ENCODE data around the gene COX7A2. TPM values are rescaled to one million over a fixed set of nuclear protein-coding genes. Genes with fewer than 3 reads are reported as not detected.
A peak's percentile ranks its signal among the peaks of the same experiment; 100 is the strongest.

The COX7A2 gene
- total RNA-seq, result 49.3 TPM

DNA sequence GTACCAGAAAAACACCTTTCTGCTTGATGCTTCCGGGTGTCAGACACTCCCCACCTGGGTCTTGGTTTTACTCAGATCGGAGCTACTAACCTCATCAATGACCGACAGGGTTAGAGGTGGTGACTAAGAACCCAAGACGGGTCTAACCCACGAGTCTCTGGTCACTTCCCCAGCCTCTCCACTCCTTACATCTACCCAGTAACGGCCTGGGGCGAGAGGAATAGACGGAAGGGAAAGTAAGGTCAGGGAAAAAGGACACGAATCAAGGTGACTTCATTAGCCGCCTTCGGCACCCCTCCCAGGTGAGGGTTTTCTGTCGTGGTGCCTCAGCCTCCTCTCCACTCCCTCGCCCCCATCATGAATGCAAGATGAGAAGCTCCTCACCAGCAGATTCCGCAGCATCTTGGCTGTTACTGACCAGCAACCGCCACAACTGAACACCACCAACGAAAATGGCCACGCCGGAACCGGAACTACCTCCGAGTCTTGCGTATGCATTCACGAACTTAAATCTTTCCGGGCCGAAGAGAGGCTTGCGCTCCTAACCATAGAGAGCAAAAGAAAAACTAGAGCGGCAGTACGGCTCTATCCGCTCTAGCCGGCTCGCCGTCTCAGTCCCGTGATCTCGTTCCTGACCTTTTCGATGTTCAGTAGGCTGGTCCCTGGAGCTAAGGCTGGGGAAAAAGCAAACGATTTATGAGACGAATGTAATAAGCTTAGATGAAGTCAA, at the start of gene COX7A2:
TSS of gene COX7A2 (minus strand) at position 469 of the 730 bp plus-strand sequence. CDS start at position 402, 67 bp downstream.
- peak; percentile 73 to 97 (median 93) for DNase-seq (ENCODE audit: low read depth in 2 of 3, low spot score in 2 of 3)

DNA sequence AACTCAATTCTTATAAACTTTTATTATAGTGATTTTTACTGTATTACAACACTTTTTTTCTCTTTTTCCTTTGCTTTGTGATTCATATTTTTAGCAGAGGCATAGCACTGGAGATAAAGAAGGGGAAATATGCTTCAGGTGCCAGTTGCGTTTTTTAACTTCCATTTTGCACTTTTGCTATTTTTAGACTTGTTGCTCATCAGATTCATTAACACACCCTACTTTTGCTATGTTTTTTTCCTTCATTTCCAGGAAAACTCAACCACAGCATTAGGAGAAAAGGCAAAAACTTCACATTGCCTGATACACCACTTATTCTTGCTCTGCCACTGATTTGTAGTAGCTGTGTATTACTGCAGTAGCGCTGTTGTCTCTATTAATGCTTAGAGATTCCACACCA, 49.0 kb upstream of the COX7A2 start:
- DNase-seq (ENCODE audit: low read depth in 2 of 3, low spot score in 2 of 3), result no peak

DNA sequence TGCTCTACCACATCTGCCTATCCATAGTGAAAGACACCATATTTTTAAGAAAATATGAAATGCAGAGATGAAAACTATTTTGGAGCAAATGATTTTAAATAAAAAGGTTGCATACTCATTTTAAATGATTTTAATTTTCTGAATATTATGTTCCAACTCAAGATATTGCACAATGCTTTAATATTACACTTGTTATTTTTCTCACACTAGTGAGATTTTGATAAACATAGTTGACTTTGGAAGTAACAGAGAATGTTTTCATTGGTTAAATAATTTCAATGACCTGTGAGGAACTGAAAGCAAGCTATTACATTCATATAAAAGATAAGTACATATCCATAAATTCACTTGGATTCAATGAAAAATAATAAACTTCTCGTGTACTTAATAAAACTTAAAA, 48.1 kb upstream of the COX7A2 start:
- no peak for DNase-seq (ENCODE audit: low read depth in 2 of 3, low spot score in 2 of 3)

DNA sequence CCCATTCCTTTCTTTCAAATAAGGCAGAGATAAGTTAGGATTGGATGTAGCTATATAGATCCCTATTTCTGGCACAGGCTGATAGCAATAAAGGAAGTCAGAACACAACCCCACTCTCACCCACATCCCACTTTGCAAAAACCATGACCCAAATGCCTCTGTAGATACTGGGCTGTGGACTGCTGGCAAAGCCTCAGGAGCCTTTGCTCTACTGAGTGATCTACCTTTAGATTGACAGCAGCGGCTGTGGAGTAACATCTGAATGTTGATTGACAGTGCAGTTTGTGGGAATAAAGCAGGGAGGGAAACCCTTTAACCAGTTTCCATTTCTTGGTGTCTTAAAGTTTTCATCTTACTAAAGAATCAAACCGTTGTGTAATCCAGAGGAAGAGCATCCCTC, 47.7 kb upstream of the COX7A2 start:
- no peak for DNase-seq (ENCODE audit: low read depth in 2 of 3, low spot score in 2 of 3)

DNA sequence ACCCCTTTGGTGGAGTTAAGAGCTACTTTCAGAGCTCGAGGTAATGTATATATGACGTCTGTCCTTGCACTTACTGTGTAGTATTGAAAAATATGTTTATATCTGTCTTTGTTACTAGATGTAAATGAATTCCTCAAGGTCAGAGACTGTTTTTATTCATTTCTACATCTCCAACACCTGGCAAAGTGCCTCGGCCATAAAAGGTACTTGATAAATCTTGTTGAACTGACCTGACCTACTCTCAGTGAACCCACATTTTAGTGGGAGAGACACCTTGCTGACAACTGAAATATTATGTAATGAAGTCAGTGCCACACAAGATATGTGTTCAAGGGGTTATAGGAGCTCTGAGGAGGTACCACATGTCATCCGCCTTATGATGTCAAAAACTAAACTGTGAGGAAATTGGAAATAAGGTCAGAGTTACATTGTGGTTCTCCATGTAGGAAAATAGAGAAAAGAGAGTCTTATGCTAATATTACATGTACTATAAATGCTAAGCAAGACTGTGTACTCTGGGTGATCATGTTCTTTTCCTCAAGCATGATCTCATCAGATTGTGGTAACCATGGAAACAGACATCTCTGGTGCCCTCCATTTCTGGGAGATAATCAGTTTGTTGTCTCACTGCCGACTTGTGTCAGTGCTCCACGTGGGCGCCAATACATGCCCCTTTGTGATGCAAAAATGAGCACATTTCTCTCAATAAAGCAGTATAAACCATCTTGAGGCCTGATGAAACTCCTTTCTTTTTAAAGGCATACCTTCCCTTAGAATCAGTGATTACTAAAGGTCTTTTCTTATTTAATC, 46.7 kb upstream of the COX7A2 start:
- no peak for DNase-seq (ENCODE audit: low read depth in 2 of 3, low spot score in 2 of 3)

DNA sequence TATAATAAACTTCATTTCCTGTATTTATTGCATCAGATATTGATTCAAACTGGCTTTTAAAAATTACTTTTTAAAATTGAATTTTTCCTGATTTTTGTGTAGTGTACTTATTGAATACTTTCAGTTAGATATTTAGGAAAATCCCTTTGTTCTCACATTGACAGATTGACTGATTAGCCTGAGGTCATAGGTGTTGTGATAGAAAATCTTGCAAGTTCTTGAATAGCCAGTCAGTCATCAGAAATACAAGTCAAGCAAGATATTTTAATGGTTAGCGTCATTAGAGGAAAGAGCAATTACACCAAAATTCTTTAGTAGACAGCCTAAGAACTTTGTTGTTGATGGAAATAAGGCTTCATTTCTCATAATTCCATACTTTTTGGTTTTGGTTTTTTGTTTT, 44.4 kb upstream of the COX7A2 start:
- DNase-seq (ENCODE audit: low read depth in 2 of 3, low spot score in 2 of 3), result no peak

GRCh38 chr6:75287424-75287823, 43.8 kb upstream of the COX7A2 start:
- DNase-seq (ENCODE audit: low read depth in 2 of 3, low spot score in 2 of 3), result no peak

- DNase-seq (ENCODE audit: low read depth in 2 of 3, low spot score in 2 of 3), result no peak
Observed at GRCh38 chr6:75286955-75287354, 43.4 kb upstream of the COX7A2 start.

DNA sequence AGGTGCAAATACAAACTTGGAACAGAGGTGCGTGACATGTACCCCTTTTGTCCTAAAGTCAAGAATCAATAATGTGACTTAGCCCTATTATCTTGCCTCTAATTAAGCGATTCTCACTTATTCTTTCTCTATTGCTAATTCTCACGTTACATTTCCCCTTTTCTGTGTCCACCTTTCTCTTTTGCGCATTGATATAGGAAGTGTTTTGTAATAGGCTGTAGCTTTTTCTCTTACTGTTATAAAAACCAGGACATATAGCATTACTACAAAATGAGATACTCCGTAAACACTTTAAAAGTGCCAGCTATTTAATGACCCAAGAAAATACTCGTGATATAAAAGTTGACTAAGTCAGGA, 41.7 kb upstream of the COX7A2 start:
- no peak for DNase-seq (ENCODE audit: low read depth in 2 of 3, low spot score in 2 of 3)

DNA sequence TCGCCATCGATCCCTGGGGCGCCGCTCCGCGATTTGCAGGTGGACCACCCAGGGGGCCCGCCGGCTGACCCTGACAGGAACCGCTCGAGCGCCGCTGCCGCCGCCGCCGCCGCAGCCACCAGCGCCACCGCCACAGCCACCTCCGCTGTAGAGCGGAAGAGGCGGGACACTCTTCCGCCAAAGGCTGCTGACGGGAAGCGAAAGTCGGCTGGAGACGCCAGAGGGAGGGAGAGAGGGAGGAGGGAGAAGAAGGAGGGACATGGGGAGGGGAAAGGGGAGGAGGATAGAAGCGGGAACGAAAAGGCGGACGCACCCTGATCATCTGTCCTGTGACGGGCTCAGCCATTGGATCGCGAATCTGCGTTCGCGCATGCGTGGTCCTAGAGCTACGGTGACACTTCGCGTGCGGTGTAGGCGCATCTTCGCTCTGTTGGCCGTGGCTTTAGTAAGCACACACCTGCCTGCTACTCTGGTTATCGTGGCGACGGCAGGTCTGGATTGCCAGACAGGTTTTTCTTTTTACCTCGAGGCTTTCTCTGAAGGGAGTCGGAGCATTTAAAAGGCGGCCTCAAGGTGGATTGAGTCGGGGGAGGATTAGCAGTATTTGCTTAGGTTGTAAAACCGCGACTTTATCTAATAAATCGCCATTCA, 41.2 kb upstream of the COX7A2 start, which contains the start of gene TMEM30A:
TSS of gene TMEM30A (minus strand) at position 161 of the 651 bp plus-strand sequence. CDS start at position 7, 154 bp downstream.
- peak; percentile 92 to 99 (median 99) for DNase-seq (ENCODE audit: low read depth in 2 of 3, low spot score in 2 of 3)

- DNase-seq (ENCODE audit: low read depth in 2 of 3, low spot score in 2 of 3), result peak in 2 of 3 donors; percentile 18 to 24
Observed at GRCh38 chr6:75283907-75284631, 40.5 kb upstream of the COX7A2 start.

- no peak for DNase-seq (ENCODE audit: low read depth in 2 of 3, low spot score in 2 of 3)
Observed at GRCh38 chr6:75282706-75283105, 39.1 kb upstream of the COX7A2 start.

GRCh38 chr6:75281653-75282052, 38.1 kb upstream of the COX7A2 start:
- DNase-seq (ENCODE audit: low read depth in 2 of 3, low spot score in 2 of 3), result no peak

DNA sequence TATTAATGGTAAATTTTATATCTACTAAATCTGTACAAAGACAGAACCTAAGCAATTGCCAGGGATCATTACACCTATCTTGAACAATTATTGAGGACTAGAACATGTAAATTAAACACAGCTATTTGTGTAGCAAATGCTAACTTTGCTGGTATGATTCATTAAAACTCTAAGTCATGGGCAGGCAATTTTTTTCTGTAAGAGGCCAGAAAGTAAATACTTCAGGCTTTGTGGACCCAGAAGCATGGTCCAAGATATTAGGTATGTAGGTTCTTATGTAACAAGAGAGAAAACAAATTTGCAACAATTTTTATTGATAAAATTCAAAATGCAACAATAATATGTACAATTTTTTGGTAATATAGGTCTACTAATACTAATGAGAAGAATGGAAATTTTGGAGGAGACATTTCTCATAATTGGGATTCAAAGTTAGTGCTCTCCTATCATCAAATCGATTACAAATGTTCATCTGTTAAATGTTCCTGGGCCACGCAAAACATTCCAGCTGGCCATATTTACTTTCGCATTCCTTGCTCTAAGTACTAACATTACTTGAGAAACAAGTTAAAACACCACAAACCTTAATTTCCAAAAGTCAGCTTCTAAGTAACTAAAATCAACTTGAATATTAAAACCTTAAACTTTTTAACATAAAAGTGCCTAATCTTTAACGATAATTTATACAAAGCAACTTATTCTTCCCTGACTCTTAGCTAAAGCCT, 36.7 kb upstream of the COX7A2 start:
- DNase-seq (ENCODE audit: low read depth in 2 of 3, low spot score in 2 of 3), result no peak

DNA sequence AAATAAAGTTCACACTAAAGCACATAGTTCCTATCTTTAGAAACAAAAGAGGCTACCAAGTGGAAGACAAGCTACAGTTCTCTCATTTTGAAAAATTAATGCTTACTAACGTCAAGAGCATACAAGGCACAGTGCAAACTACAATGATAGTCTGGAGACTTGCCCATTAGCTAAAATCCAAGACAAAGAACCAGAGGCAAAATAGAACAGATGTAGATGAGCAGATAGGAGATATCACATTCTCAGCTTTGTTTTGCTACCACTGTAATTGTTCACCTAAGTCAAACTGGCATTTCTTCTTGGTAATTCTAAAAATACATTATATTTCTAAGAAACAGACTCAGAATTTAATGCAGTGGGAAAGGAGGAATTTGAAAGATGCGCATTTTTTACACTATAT, 35.8 kb upstream of the COX7A2 start:
- DNase-seq (ENCODE audit: low read depth in 2 of 3, low spot score in 2 of 3), result no peak

- peak in 1 of 3 donors; percentile 16 for DNase-seq (ENCODE audit: low read depth in 2 of 3, low spot score in 2 of 3)
Observed at GRCh38 chr6:75278474-75279077, 35.0 kb upstream of the COX7A2 start.

DNA sequence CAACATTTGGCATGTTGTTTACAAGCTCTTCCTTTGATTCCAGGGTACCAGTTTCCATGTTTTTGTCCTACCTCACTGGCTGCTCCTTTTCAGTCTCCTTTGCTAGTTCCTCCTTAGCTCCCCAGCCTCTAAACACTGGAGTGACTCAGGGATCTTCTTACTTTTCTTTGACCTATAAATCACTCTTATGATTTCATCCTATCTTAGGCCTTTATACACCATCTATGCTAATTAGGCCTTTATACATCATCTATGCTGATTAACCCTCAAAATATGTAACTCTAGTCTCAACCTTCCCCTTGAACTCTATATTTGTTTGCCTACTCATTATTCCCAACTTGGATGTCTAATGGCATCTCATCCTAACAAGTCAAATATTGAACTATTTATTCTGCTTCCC, 31.5 kb upstream of the COX7A2 start:
- no peak for DNase-seq (ENCODE audit: low read depth in 2 of 3, low spot score in 2 of 3)

DNA sequence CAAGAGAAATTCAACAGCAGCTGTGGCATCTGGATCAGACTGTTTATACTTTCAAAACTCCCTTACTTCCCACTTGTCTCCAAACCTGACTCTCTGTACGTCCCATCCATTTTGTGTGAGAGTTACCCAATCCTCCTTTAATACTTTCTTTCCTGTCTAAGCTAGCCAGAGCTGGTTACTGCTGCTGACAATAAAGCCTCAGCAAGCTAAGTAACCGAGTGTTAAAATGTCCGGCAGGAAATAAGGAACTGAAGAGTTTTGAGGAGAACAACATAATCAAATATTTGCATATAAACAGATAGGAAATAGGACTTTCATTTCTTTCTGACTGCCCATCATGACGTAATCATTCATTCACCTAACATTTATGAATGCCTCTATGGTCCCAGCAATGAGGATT, 29.4 kb upstream of the COX7A2 start:
- no peak for DNase-seq (ENCODE audit: low read depth in 2 of 3, low spot score in 2 of 3)

DNA sequence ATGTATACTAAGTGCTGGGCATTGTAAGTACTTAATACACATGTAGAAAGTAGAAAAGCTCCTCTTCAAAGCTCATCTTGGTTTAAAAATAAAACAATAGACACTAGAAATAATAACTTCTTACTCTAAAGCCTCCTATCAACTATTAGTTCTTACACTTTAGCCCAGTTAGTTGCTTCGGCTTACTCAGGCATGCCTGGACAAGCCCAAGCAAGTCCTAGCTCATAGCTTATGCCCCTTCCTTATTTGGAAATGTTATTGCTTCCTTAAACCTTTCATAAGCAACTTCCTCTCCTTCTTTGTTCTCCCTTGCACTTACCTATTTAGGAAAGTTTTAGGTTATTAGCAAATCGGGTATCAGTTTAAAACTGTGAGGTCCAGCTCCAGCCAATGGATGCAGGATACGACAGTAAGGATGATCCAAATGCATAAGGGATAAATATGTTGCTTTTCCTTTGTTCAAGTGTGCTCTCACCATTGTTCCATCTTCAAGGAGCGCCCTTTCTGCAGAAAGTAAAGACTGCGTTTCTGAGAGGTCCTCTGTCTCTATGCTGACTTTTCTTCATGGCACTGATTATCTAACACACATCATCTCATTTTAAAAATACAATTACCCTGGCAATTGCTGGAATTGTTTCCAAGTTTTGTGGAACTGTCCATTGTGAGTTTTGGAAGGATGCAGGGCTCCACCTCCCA, 28.7 kb upstream of the COX7A2 start:
- DNase-seq (ENCODE audit: low read depth in 2 of 3, low spot score in 2 of 3), result no peak

All from hematopoietic multipotent progenitor cell (in vitro differentiated cells).